K562 (cell line): ENCODE results near the gene ADK. TPM values are rescaled to one million over a fixed set of nuclear protein-coding genes. Genes with fewer than 3 reads are reported as not detected.

Experiments
- ATAC-seq: fragments of 200-7000 bp; cut with Tn5 transposase; 3 replicates; pipeline ENCODE4 v1.9.1; 2020; ENCODE audit warnings: moderate library complexity
- BruUV-seq: library from RNA; stranded (reverse); fragments of 400-500 nt; replicated peaks from 2 replicates; lab custom pipeline; 2021; lab: Mats Ljungman, UMichigan
- CTCF ChIA-PET: fragments of 300-600 bp; formaldehyde crosslinking; extraction: SDS; loops from one replicate; lab custom pipeline; 2021; ENCODE audit warnings: low intra/inter-chr PET ratio; lab: Yijun Ruan, JAX
- POLR2A ChIA-PET: fragments of 300-600, 350-650 bp; sonication (Branson Sonifier 250); formaldehyde crosslinking; extraction: SDS; loops from one replicate; lab custom pipeline; 2021; ENCODE audit warnings: antibody characterized with exemption, inconsistent platforms; lab: Yijun Ruan, JAX
- DNase-seq, 4 experiments: peaks; one replicate each; pipeline versions ENCODE4 v3.0.0 to v3.0.0-alpha.2; 2011 to 2018; ENCODE audit warnings: low spot score in 3 of 4, mixed read lengths in 3 of 4; ENCODE audit errors: extremely low read depth in 1 of 4
- FAIRE-seq: peaks from 2 replicates; lab custom pipeline; 2011; peaks lifted over from hg19 to GRCh38; lab: Jason Lieb, UNC
- H2AFZ ChIP-seq: 2 replicates; pipeline ENCODE4 v1.6.0; 2011; ENCODE audit warnings: low read depth, low read length, control low read depth, inconsistent platforms
- H3K27ac ChIP-seq: fragments of 200-600 bp; 3 replicates; pipeline ENCODE4 v1.8.0; 2011; ENCODE audit warnings: low read depth, mild to moderate bottlenecking, control low read depth, inconsistent platforms, low read length, moderate library complexity, mixed read lengths; ENCODE audit errors: extremely low read depth
- H3K27me3 ChIP-seq, 2 experiments: fragments of 300-600 bp in 1 of 2; 2 replicates in 1 of 2; 3 replicates in 1 of 2; pipeline versions ENCODE4 v1.6.0 to v1.8.0; 2011; ENCODE audit warnings: inconsistent platforms in 2 of 2, low read length in 2 of 2, mild to moderate bottlenecking in 1 of 2, mixed read lengths in 1 of 2, moderate library complexity in 1 of 2; ENCODE audit not compliant: control insufficient read depth in 2 of 2, insufficient read depth in 2 of 2
- H3K36me3 ChIP-seq: fragments of 300-600 bp; 3 replicates; pipeline ENCODE4 v1.8.0; 2011; ENCODE audit warnings: mild to moderate bottlenecking, low read length, inconsistent platforms; ENCODE audit not compliant: control insufficient read depth, insufficient read depth
- H3K4me1 ChIP-seq, 2 experiments: fragments of 200-600 bp in 1 of 2; replicated peaks in 1 of 2; 2 replicates in 1 of 2; 3 replicates in 1 of 2; pipeline versions ENCODE4 v1.5.1 to v1.8.0; 2011; ENCODE audit warnings: inconsistent platforms in 2 of 2, low read length in 2 of 2, mild to moderate bottlenecking in 1 of 2, mixed read lengths in 1 of 2, moderate library complexity in 1 of 2; ENCODE audit not compliant: control insufficient read depth in 2 of 2, insufficient read depth in 2 of 2
- H3K4me2 ChIP-seq: 2 replicates; pipeline ENCODE4 v1.6.1; 2011; ENCODE audit warnings: low read length, control low read depth, inconsistent platforms, mixed read lengths; ENCODE audit not compliant: insufficient read depth
- H3K4me3 ChIP-seq: fragments of 200-600 bp; sonication (generic), shearing (Covaris generic); 2 replicates; pipeline ENCODE4 v1.5.1; 2016; ENCODE audit warnings: control low read depth, inconsistent platforms
- H3K79me2 ChIP-seq: fragments of 200-600 bp; 3 replicates; pipeline ENCODE4 v1.8.0; 2011; ENCODE audit warnings: low read length, inconsistent platforms; ENCODE audit not compliant: control insufficient read depth, insufficient read depth
- H3K9ac ChIP-seq, 2 experiments: 2 replicates each; pipeline versions ENCODE4 v1.6.0 to v1.6.1; 2011; ENCODE audit warnings: low read depth in 2 of 2, low read length in 2 of 2, control low read depth in 1 of 2, inconsistent platforms in 1 of 2, mild to moderate bottlenecking in 1 of 2, mixed read lengths in 1 of 2; ENCODE audit not compliant: insufficient read depth in 1 of 2
- H3K9me1 ChIP-seq: one replicate; pipeline ENCODE4 v1.6.0; 2011; ENCODE audit warnings: inconsistent platforms, mild to moderate bottlenecking, low read length, moderate library complexity; ENCODE audit not compliant: control insufficient read depth, insufficient read depth
- H3K9me3 ChIP-seq: replicated peaks from 2 replicates; pipeline ENCODE4 v1.5.1; 2011; ENCODE audit warnings: low read depth, low read length, inconsistent platforms; ENCODE audit not compliant: control insufficient read depth, insufficient read depth
- H4K20me1 ChIP-seq: replicated peaks from 2 replicates; pipeline ENCODE4 v1.6.1; 2011; ENCODE audit warnings: low read length, inconsistent platforms, mixed read lengths; ENCODE audit not compliant: control insufficient read depth, insufficient read depth
- ARHGAP35 ChIP-seq: fragments of 450-650 bp; IDR thresholded peaks from 2 replicates; pipeline ENCODE4 v1.6.1; 2018; ENCODE audit not compliant: partially characterized antibody
- FOXK2 ChIP-seq, 2 experiments: fragments of 450-650 bp; IDR thresholded peaks in 1 of 2; conservative IDR thresholded peaks in 1 of 2; 2 replicates each; pipeline ENCODE4 v1.6.1; 2016; ENCODE audit warnings: low read depth in 2 of 2, mild to moderate bottlenecking in 1 of 2
- MAZ ChIP-seq, 2 experiments: fragments of 450-650 bp in 1 of 2; sonication (generic) in 1 of 2; formaldehyde crosslinking; IDR thresholded peaks in 1 of 2; conservative IDR thresholded peaks in 1 of 2; 2 replicates each; pipeline versions ENCODE4 v1.4.0 to v1.5.0; 2020; ENCODE audit warnings: mild to moderate bottlenecking in 1 of 2, missing genetic modification reagents in 1 of 2
- MED1 ChIP-seq: sonication (generic); formaldehyde crosslinking; IDR thresholded peaks from 2 replicates; pipeline ENCODE4 v1.8.1; 2023; ENCODE audit warnings: missing genetic modification reagents, borderline replicate concordance
- NBN ChIP-seq: fragments of 450-650 bp; IDR thresholded peaks from 2 replicates; pipeline ENCODE4 v1.6.1; 2016; ENCODE audit warnings: low read depth, mild to moderate bottlenecking
- NR1H2 ChIP-seq: sonication (generic); formaldehyde crosslinking; IDR thresholded peaks from 2 replicates; pipeline ENCODE4 v1.4.0; 2020; ENCODE audit warnings: mild to moderate bottlenecking, missing genetic modification reagents
- PML ChIP-seq: IDR thresholded peaks from 2 replicates; pipeline ENCODE4 v1.6.1; 2012; ENCODE audit warnings: low read length, inconsistent platforms
- RBM14 ChIP-seq: fragments of 200-400 bp; formaldehyde crosslinking; IDR thresholded peaks from 2 replicates; pipeline ENCODE4 v1.6.1; 2018; ENCODE audit warnings: low read depth, mild to moderate bottlenecking, low read length, moderate library complexity, borderline replicate concordance; ENCODE audit not compliant: insufficient read depth
- SAFB2 ChIP-seq: fragments of 200-400 bp; formaldehyde crosslinking; IDR thresholded peaks from 2 replicates; pipeline ENCODE4 v1.6.1; 2018; ENCODE audit warnings: borderline replicate concordance, low read length, low read depth, moderate library complexity; ENCODE audit not compliant: severe bottlenecking
- ZKSCAN1 ChIP-seq: fragments of 150-350 bp; IDR thresholded peaks from 2 replicates; pipeline ENCODE4 v1.6.1; 2016; ENCODE audit warnings: low read depth, low read length
- ZNF23 ChIP-seq: fragments of 250-450 bp; sonication (Bioruptor Pico); IDR thresholded peaks from 2 replicates; pipeline ENCODE4 v1.4.0; 2020; ENCODE audit warnings: mild to moderate bottlenecking
- ZNF316 ChIP-seq: fragments of 450-650 bp; IDR thresholded peaks from 2 replicates; pipeline ENCODE4 v1.6.1; 2016
- ZNF444 ChIP-seq: fragments of 250-450 bp; sonication (Bioruptor Pico); IDR thresholded peaks from 2 replicates; pipeline ENCODE4 v1.4.0; 2020; ENCODE audit warnings: mild to moderate bottlenecking, moderate library complexity
- WGBS: fragments of 100-300 bp; shearing (Covaris generic); methylation state at CpG from one replicate; pipeline ENCODE4 v1.1.6; 2016; ENCODE audit warnings: low coverage, mixed read lengths; ENCODE audit not compliant: insufficient coverage; ENCODE audit errors: missing lambda C conversion rate; 5-methylcytosine and 5-hydroxymethylcytosine counted together
- in situ Hi-C: fragments of 300-500 bp; cut with MboI; formaldehyde crosslinking; loops from 4 replicates; pipeline ENCODE4 v1.15.0; 2018; ENCODE audit warnings: inconsistent platforms, mixed read lengths
- intact Hi-C: fragments of 100-400 bp; cut with micrococcal nuclease; formaldehyde crosslinking; loops from 2 replicates; pipeline ENCODE4 v1.14.2; 2022
- polyA plus RNA-seq, 8 experiments: library from polyadenylated mRNA; depleted of rRNA in 4 of 8; stranded (reverse) in 5 of 8; unstranded in 3 of 8; fragments of >200 nt; fragmentation: Nextera tagmentation in 2 of 8; fragmentation: Illumina TruSeq in 1 of 8; extraction: Ambion mirVana in 2 of 8; extraction: Trizol in 1 of 8; gene quantifications; 2 replicates each; pipeline versions ENCODE4 v1.2.1 to v1.2.3, GENCODE V29; 2011 to 2014; ENCODE audit warnings: inconsistent platforms in 1 of 8, missing spikeins in 1 of 8
- total RNA-seq, 7 experiments: library from RNA; depleted of rRNA in 6 of 7; stranded (reverse); fragments of >200 nt in 6 of 7; fragmentation: Illumina TruSeq in 2 of 7; extraction: Trizol in 2 of 7; gene quantifications; 2 replicates each; pipeline versions ENCODE4 v1.2.1 to v1.2.3, GENCODE V29; 2011 to 2021; ENCODE audit warnings: low replicate concordance in 1 of 7
- TF ChIP-seq, protein P1 (sequence below): IDR thresholded peaks from 2 replicates; pipeline ENCODE4 v1.6.1; 2011; ENCODE audit not compliant: insufficient read length; ENCODE audit errors: extremely low read depth
- TF ChIP-seq, protein P2 (sequence below): fragments of 450-650 bp; IDR thresholded peaks from 2 replicates; pipeline ENCODE4 v1.6.1; 2016; ENCODE audit warnings: missing biosample characterization, missing genetic modification characterization
- TF ChIP-seq, protein P3 (sequence below): sonication (generic); formaldehyde crosslinking; IDR thresholded peaks from 2 replicates; pipeline ENCODE4 v1.8.0; 2023; ENCODE audit warnings: missing genetic modification reagents, mild to moderate bottlenecking, borderline replicate concordance
- TF ChIP-seq, protein P4 (sequence below): fragments of 250-450 bp; sonication (Bioruptor Pico); IDR thresholded peaks from 2 replicates; pipeline ENCODE4 v1.9.0; 2021; ENCODE audit warnings: mild to moderate bottlenecking

ADK gene
- total and polyA plus RNA-seq, 9 of the 15 experiments (the other 6 are each of a cell fraction or from before 2014, with no cell fraction given), result 54.2 to 97.8 (median 73.6) TPM

DNA sequence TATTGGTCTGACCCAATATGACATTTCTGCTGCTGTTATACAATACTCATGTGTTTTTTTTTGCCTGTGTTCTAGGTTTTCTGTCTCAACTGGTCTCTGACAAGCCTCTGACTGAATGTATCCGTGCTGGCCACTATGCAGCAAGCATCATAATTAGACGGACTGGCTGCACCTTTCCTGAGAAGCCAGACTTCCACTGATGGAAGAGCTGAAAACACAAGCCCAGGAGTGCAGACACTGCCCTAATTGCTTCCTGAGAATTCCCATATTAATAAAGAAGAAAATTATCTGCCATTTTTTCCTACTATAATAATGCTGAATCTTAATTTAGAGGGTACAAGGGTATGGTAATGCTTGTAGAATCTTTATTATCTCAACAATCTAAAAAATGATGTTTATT is 557.2 kb downstream of the ADK start:
- POLR2A ChIA-PET, result no interaction called here
- no peak overlapping the region for H3K27ac ChIP-seq
- H3K4me1 ChIP-seq, result no peaks in the 10 kb centered on the region
- CTCF ChIA-PET, result no interaction called here
- DNase-seq (no peak), ATAC-seq (no peak), FAIRE-seq (no peak)
- H4K20me1 ChIP-seq, result no peaks in the 10 kb centered on the region
- no peaks in the 10 kb centered on the region for H3K27me3 ChIP-seq
- 84% methylated on average over 2 of the region's 2 CpGs for WGBS
- in situ Hi-C loops, result loop anchor here (10.0 kb wide), 1 partner anchor 453 kb away; no protein-coding TSS in a partner anchor
- no peak overlapping the region for H3K4me3 ChIP-seq
- no peak overlapping the region for H3K9ac ChIP-seq
- H3K79me2 ChIP-seq, result no peaks in the 10 kb centered on the region
- H2AFZ ChIP-seq, result no peak overlapping the region
- no peak overlapping the region for H3K4me2 ChIP-seq
- BruUV-seq, result no TSS peak
- peaks cover 8% of the 10 kb centered on the region; the same call in 2 of the 3 replicates for H3K36me3 ChIP-seq
- intact Hi-C loops, result no loop called here
- no peaks in the 10 kb centered on the region for H3K9me3 ChIP-seq
- no peaks in the 10 kb centered on the region for H3K9me1 ChIP-seq
- TF ChIP-seq, protein P1, sequence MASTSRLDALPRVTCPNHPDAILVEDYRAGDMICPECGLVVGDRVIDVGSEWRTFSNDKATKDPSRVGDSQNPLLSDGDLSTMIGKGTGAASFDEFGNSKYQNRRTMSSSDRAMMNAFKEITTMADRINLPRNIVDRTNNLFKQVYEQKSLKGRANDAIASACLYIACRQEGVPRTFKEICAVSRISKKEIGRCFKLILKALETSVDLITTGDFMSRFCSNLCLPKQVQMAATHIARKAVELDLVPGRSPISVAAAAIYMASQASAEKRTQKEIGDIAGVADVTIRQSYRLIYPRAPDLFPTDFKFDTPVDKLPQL, result no peak
- TF ChIP-seq NBN, result no peak
- no peak for TF ChIP-seq MAZ (CRISPR knock-in tag; conservative IDR thresholded peaks at IDR 0.05 in 1 of 2, IDR thresholded peaks at IDR 0.05 in 1 of 2)
- TF ChIP-seq MED1 (CRISPR knock-in tag), result no peak
- no peak for TF ChIP-seq ZNF23 (CRISPR knock-in tag)
- TF ChIP-seq, protein P2, sequence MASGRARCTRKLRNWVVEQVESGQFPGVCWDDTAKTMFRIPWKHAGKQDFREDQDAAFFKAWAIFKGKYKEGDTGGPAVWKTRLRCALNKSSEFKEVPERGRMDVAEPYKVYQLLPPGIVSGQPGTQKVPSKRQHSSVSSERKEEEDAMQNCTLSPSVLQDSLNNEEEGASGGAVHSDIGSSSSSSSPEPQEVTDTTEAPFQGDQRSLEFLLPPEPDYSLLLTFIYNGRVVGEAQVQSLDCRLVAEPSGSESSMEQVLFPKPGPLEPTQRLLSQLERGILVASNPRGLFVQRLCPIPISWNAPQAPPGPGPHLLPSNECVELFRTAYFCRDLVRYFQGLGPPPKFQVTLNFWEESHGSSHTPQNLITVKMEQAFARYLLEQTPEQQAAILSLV (tag), result no peak
- no peak for TF ChIP-seq NR1H2 (CRISPR knock-in tag)
- no peak for TF ChIP-seq FOXK2 (conservative IDR thresholded peaks at IDR 0.05 in 1 of 2, IDR thresholded peaks at IDR 0.05 in 1 of 2; ENCODE audit: low read depth in 2 of 2)
- TF ChIP-seq ZKSCAN1, result no peak
- TF ChIP-seq, protein P3, sequence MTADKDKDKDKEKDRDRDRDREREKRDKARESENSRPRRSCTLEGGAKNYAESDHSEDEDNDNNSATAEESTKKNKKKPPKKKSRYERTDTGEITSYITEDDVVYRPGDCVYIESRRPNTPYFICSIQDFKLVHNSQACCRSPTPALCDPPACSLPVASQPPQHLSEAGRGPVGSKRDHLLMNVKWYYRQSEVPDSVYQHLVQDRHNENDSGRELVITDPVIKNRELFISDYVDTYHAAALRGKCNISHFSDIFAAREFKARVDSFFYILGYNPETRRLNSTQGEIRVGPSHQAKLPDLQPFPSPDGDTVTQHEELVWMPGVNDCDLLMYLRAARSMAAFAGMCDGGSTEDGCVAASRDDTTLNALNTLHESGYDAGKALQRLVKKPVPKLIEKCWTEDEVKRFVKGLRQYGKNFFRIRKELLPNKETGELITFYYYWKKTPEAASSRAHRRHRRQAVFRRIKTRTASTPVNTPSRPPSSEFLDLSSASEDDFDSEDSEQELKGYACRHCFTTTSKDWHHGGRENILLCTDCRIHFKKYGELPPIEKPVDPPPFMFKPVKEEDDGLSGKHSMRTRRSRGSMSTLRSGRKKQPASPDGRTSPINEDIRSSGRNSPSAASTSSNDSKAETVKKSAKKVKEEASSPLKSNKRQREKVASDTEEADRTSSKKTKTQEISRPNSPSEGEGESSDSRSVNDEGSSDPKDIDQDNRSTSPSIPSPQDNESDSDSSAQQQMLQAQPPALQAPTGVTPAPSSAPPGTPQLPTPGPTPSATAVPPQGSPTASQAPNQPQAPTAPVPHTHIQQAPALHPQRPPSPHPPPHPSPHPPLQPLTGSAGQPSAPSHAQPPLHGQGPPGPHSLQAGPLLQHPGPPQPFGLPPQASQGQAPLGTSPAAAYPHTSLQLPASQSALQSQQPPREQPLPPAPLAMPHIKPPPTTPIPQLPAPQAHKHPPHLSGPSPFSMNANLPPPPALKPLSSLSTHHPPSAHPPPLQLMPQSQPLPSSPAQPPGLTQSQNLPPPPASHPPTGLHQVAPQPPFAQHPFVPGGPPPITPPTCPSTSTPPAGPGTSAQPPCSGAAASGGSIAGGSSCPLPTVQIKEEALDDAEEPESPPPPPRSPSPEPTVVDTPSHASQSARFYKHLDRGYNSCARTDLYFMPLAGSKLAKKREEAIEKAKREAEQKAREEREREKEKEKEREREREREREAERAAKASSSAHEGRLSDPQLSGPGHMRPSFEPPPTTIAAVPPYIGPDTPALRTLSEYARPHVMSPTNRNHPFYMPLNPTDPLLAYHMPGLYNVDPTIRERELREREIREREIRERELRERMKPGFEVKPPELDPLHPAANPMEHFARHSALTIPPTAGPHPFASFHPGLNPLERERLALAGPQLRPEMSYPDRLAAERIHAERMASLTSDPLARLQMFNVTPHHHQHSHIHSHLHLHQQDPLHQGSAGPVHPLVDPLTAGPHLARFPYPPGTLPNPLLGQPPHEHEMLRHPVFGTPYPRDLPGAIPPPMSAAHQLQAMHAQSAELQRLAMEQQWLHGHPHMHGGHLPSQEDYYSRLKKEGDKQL (CRISPR knock-in tag), result no peak
- no peak for TF ChIP-seq ARHGAP35
- TF ChIP-seq PML, result no peak
- TF ChIP-seq, protein P4, sequence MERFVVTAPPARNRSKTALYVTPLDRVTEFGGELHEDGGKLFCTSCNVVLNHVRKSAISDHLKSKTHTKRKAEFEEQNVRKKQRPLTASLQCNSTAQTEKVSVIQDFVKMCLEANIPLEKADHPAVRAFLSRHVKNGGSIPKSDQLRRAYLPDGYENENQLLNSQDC (CRISPR knock-in tag), result no peak
- TF ChIP-seq ZNF316, result no peak
- no peak for TF ChIP-seq ZNF444 (CRISPR knock-in tag)
- no peak for TF ChIP-seq RBM14
- TF ChIP-seq SAFB2, result no peak
